IPS-18c (cell line): ENCODE measurements around the gene CAMK2D.

Source experiments
- H3K4me3 ChIP-seq: 2 replicates; pipeline ENCODE4 v1.7.0; 2013; ENCODE audit warnings: low read depth, mild to moderate bottlenecking, low read length, moderate library complexity; ENCODE audit not compliant: insufficient read depth
- H3K9me3 ChIP-seq: one replicate; pipeline ENCODE4 v1.6.1; 2013; ENCODE audit warnings: mild to moderate bottlenecking, low read length, moderate library complexity; ENCODE audit not compliant: control insufficient read depth, insufficient read depth

The CAMK2D gene

GRCh38 chr4:113474017-113474416 is 287.5 kb downstream of the CAMK2D start:
- Histone ChIP-seq H3K9me3 (no peaks in the 10 kb centered on the region), H3K4me3 (no peak overlapping the region)

GRCh38 chr4:113472864-113473263 is 288.7 kb downstream of the CAMK2D start:
- Histone ChIP-seq H3K4me3 (no peak overlapping the region), H3K9me3 (no peaks in the 10 kb centered on the region)

- Histone ChIP-seq H3K4me3 (no peak overlapping the region), H3K9me3 (no peaks in the 10 kb centered on the region)
These were observed 290.2 kb downstream of the CAMK2D start for GRCh38 chr4:113471146-113471860.

- no peaks in the 10 kb centered on the region for H3K9me3 ChIP-seq
- H3K4me3 ChIP-seq, result no peak overlapping the region
These were observed 291.6 kb downstream of the CAMK2D start for GRCh38 chr4:113469926-113470325.

GRCh38 chr4:113469023-113469390 is 292.5 kb downstream of the CAMK2D start:
- no peaks in the 10 kb centered on the region for H3K9me3 ChIP-seq
- no peak overlapping the region for H3K4me3 ChIP-seq

GRCh38 chr4:113468165-113469022 is 293.1 kb downstream of the CAMK2D start:
- H3K4me3 ChIP-seq, result no peak overlapping the region
- H3K9me3 ChIP-seq, result no peaks in the 10 kb centered on the region

- no peak overlapping the region for H3K4me3 ChIP-seq
- H3K9me3 ChIP-seq, result no peaks in the 10 kb centered on the region
These were observed 294.0 kb downstream of the CAMK2D start for GRCh38 chr4:113467581-113467980.

- Histone ChIP-seq H3K4me3 (no peak overlapping the region), H3K9me3 (no peaks in the 10 kb centered on the region)
These were observed 299.3 kb downstream of the CAMK2D start for GRCh38 chr4:113462286-113462685.

- Histone ChIP-seq H3K4me3 (no peak overlapping the region; the same call in 1 of the 2 replicates), H3K9me3 (no peaks in the 10 kb centered on the region)
These were observed 300.3 kb downstream of the CAMK2D start for GRCh38 chr4:113461281-113461680.

GRCh38 chr4:113457886-113458285 is 303.7 kb downstream of the CAMK2D start:
- H3K4me3 ChIP-seq, result no peak overlapping the region
- no peaks in the 10 kb centered on the region for H3K9me3 ChIP-seq

GRCh38 chr4:113457121-113457520 is 304.4 kb downstream of the CAMK2D start:
- Histone ChIP-seq H3K4me3 (no peak overlapping the region), H3K9me3 (no peaks in the 10 kb centered on the region)

- Histone ChIP-seq H3K4me3 (no peak overlapping the region), H3K9me3 (no peaks in the 10 kb centered on the region)
These were observed 306.5 kb downstream of the CAMK2D start for GRCh38 chr4:113455061-113455460.

GRCh38 chr4:113452868-113453620 is 308.5 kb downstream of the CAMK2D start:
- Histone ChIP-seq H3K9me3 (no peaks in the 10 kb centered on the region), H3K4me3 (no peak overlapping the region)

- no peak overlapping the region for H3K4me3 ChIP-seq
- no peaks in the 10 kb centered on the region for H3K9me3 ChIP-seq
These were observed 309.4 kb downstream of the CAMK2D start for GRCh38 chr4:113452152-113452551.

- Histone ChIP-seq H3K4me3 (no peak overlapping the region), H3K9me3 (no peaks in the 10 kb centered on the region)
These were observed 311.1 kb downstream of the CAMK2D start for GRCh38 chr4:113450295-113451080.

GRCh38 chr4:113449410-113449974 is 312.0 kb downstream of the CAMK2D start:
- Histone ChIP-seq H3K4me3 (no peak overlapping the region), H3K9me3 (no peaks in the 10 kb centered on the region)

- Histone ChIP-seq H3K4me3 (no peak overlapping the region), H3K9me3 (no peaks in the 10 kb centered on the region)
These were observed 313.8 kb downstream of the CAMK2D start for GRCh38 chr4:113447769-113448168.
